ENCODE results near the gene HNRNPCL1. TPM values are rescaled to one million over a fixed set of nuclear protein-coding genes. Genes with fewer than 3 reads are reported as not detected.

HNRNPCL1 gene
- total RNA-seq, 3 donors from 2014 or later = not detected

DNA sequence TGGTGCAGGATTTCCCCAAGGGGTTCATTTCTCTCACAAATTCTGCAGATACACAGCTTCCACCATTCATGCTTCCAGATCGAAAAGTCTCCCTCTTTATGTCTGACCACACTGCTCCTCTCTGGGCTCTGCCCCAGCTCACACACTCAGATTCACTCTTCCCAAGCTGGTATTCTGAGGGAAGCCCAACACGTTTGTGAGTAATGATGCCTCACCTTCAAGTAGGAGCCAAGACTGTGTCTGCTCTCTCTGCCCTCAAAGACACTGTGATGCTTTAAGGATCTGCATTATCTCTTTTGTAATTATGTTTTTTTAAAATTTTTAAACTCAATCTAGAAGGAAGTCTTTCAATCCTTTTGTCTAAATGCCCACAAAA, 37.1 kb downstream of the HNRNPCL1 start:
- no peaks in the 10 kb centered on the region for H3K4me1 ChIP-seq
- no peaks in the 10 kb centered on the region for H3K36me3 ChIP-seq
- H3K27ac ChIP-seq = no peak overlapping the region
- intact Hi-C loops (cut with DNase I; ENCODE audit: low total_unique reads) = no loop called here
- DNase-seq (ENCODE audit: low spot score in 2 of 2) = no peak
- TF ChIP-seq POLR2A (IDR thresholded peaks at IDR 0.05) (no peak), POLR2AphosphoS5 (IDR thresholded peaks at IDR 0.05) (no peak)
- TF ChIP-seq, protein P1, sequence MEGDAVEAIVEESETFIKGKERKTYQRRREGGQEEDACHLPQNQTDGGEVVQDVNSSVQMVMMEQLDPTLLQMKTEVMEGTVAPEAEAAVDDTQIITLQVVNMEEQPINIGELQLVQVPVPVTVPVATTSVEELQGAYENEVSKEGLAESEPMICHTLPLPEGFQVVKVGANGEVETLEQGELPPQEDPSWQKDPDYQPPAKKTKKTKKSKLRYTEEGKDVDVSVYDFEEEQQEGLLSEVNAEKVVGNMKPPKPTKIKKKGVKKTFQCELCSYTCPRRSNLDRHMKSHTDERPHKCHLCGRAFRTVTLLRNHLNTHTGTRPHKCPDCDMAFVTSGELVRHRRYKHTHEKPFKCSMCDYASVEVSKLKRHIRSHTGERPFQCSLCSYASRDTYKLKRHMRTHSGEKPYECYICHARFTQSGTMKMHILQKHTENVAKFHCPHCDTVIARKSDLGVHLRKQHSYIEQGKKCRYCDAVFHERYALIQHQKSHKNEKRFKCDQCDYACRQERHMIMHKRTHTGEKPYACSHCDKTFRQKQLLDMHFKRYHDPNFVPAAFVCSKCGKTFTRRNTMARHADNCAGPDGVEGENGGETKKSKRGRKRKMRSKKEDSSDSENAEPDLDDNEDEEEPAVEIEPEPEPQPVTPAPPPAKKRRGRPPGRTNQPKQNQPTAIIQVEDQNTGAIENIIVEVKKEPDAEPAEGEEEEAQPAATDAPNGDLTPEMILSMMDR (IDR thresholded peaks at IDR 0.05) = no peak
- no peaks in the 10 kb centered on the region for H3K27me3 ChIP-seq
- no peak overlapping the region for H3K4me3 ChIP-seq
- no peaks in the 10 kb centered on the region for H3K9me3 ChIP-seq

DNA sequence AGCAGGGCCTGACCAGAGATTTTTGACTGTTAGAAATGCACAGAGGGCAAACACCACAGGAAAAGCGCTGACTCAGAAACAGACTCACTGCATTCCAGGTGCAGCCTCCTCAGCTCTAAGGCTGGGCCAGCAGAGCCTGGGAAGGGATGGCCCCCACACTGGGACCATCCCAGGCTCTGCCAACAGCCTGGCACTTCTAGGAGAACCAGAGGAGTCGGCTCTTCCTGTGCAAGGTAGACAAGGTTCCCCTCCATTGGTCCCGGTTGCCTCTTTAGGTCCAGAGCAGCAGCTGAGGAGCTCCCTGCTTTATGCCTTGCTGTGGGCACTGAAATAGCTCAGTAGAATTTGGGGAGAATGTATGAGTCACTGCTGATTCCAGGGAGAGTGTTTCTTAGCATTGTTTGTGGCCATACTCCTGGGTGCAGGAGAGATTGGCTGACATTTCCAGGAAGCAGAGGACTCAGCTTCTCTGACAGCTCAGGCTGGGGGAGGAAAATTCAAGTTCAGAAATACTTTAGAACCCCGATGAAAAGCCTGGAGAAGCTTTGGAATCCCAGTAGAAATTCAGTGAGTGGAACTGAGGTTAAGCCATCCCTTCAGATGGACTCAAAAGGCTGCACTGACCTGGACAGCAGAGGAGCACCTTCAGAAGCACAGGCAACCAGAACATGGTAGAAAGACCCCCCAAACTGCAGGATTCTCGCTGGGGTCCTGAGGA, 37.7 kb downstream of the HNRNPCL1 start:
- DNase-seq (ENCODE audit: low spot score in 2 of 2) = no peak
- Histone ChIP-seq H3K36me3 (no peaks in the 10 kb centered on the region), H3K4me3 (no peak overlapping the region), H3K4me1 (no peaks in the 10 kb centered on the region), H3K27ac (no peak overlapping the region), H3K9me3 (no peaks in the 10 kb centered on the region), H3K27me3 (no peaks in the 10 kb centered on the region)
- no peak for TF ChIP-seq POLR2AphosphoS5 (IDR thresholded peaks at IDR 0.05)
- TF ChIP-seq, protein P1 (IDR thresholded peaks at IDR 0.05) = no peak
- TF ChIP-seq POLR2A (IDR thresholded peaks at IDR 0.05) = no peak
- intact Hi-C loops (cut with DNase I; ENCODE audit: low total_unique reads) = no loop called here

DNA sequence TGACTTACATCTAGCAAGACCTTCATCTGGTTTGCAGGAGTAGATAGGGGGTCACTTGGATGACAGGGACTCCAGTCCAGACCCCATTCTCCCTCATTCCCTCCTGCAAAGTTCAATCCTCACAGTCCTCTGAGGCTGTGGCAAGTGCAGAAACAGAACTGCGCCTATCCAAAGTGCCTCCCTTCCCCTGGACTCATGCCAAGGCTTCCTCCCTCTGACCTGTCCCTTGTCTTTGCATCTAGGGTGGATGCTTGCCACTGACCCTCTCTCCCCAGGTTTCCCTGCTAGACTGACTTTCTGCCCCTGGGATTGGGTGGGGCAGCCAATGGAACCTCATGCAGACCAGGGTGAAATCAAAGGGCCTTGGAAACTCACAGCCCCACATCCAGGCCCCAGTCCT, 38.6 kb downstream of the HNRNPCL1 start:
- Histone ChIP-seq H3K9me3 (peaks cover 0 to 7% of the 10 kb centered on the region in 2 donors), H3K4me3 (no peak overlapping the region)
- intact Hi-C loops (cut with DNase I; ENCODE audit: low total_unique reads) = no loop called here

DNA sequence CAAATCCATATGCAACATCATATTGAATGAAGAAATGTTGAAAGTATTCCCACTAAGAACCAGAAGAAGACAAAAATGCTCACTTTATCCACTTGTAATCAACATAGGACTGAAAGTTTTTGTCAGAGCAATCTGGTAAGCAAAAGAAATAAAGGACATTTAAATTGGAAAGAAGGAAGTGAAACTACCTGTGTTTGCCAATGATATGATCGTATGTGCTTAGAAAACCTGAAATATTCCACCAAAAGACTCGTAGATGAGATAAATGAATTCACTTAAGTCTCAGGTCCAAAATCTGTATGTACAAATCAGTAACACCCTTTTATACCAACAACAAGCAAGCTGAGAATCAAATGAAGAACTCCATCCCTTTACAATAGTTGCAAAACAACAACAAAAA, 48.8 kb downstream of the HNRNPCL1 start:
- intact Hi-C loops (cut with DNase I; ENCODE audit: low total_unique reads) = no loop called here

More for the DNA sequence above, 38.6 kb downstream of the HNRNPCL1 start:
- no peaks in the 10 kb centered on the region for H3K4me1 ChIP-seq
- TF ChIP-seq, protein P1 (IDR thresholded peaks at IDR 0.05) = no peak
- TF ChIP-seq POLR2A (IDR thresholded peaks at IDR 0.05) (no peak), POLR2AphosphoS5 (IDR thresholded peaks at IDR 0.05) (no peak)
- H3K36me3 ChIP-seq = no peaks in the 10 kb centered on the region
- no peak for DNase-seq (ENCODE audit: low spot score in 2 of 2)
- no peaks in the 10 kb centered on the region for H3K27me3 ChIP-seq
- H3K27ac ChIP-seq = no peak overlapping the region

DNA sequence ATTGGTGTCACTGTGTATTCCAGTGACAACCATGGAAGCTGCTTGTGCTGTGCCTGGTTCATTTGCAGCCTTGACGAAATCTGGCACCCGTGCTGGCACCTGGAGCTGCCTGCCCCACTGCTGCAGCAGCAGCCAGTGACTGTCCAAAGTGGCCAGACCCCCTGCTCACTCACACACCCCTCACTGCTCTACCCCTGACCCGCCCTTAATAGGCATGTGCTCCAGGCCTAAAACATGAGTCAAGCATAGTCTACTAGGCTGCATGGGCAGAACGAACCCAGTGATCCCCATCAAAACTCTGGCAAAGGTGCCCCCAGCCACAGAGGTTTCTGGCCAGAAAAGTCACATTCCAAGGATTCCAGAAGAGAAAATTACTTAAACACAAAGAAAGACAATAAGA, 49.6 kb downstream of the HNRNPCL1 start:
- Histone ChIP-seq H3K4me1 (no peaks in the 10 kb centered on the region), H3K9me3 (no peaks in the 10 kb centered on the region), H3K27me3 (no peaks in the 10 kb centered on the region), H3K27ac (no peak overlapping the region), H3K4me3 (no peak overlapping the region), H3K36me3 (no peaks in the 10 kb centered on the region)
- TF ChIP-seq POLR2A (IDR thresholded peaks at IDR 0.05) (no peak), POLR2AphosphoS5 (IDR thresholded peaks at IDR 0.05) (no peak)
- TF ChIP-seq, protein P1 (IDR thresholded peaks at IDR 0.05) = no peak
- intact Hi-C loops (cut with DNase I; ENCODE audit: low total_unique reads) = no loop called here
- no peak for DNase-seq (ENCODE audit: low spot score in 2 of 2)

More for the DNA sequence above, 48.8 kb downstream of the HNRNPCL1 start:
- Histone ChIP-seq H3K27ac (no peak overlapping the region), H3K4me1 (no peaks in the 10 kb centered on the region), H3K4me3 (no peak overlapping the region), H3K9me3 (peaks cover 0 to 5% of the 10 kb centered on the region in 2 donors), H3K36me3 (no peaks in the 10 kb centered on the region), H3K27me3 (no peaks in the 10 kb centered on the region)
- no peak for DNase-seq (ENCODE audit: low spot score in 2 of 2)
- no peak for TF ChIP-seq POLR2AphosphoS5 (IDR thresholded peaks at IDR 0.05)
- TF ChIP-seq, protein P1 (IDR thresholded peaks at IDR 0.05) = no peak
- TF ChIP-seq POLR2A (IDR thresholded peaks at IDR 0.05) = no peak

Other genes with a start within 250 kb of the HNRNPCL1 start
- 100 to 1,000 TPM; 109 to 151 (median 117) TPM for gene DHRS3, start 230.5 kb downstream of the HNRNPCL1 start, total RNA-seq
- gene AADACL4, start 204.6 kb downstream of the HNRNPCL1 start, total RNA-seq = not detected
- under 1 TPM in 1 of 3 donors, not detected in 2; under 0.01 TPM for gene AADACL3, start 132.6 kb downstream of the HNRNPCL1 start, total RNA-seq
- not detected for gene CFAP107, start 102.5 kb downstream of the HNRNPCL1 start, total RNA-seq
- not detected for gene PRAMEF12, start 75.0 kb downstream of the HNRNPCL1 start, total RNA-seq
- gene PRAMEF1, start 57.3 kb downstream of the HNRNPCL1 start, total RNA-seq = not detected
- gene PRAMEF11, start 17.3 kb downstream of the HNRNPCL1 start, total RNA-seq = not detected
- gene PRAMEF2, start 8.4 kb upstream of the HNRNPCL1 start, total RNA-seq = not detected
- gene PRAMEF4, start 37.5 kb upstream of the HNRNPCL1 start, total RNA-seq = not detected
- gene PRAMEF10, start 49.5 kb upstream of the HNRNPCL1 start, total RNA-seq = not detected
- gene PRAMEF7, start 67.9 kb upstream of the HNRNPCL1 start, total RNA-seq = not detected
- not detected for gene PRAMEF6, start 98.9 kb upstream of the HNRNPCL1 start, total RNA-seq
- gene PRAMEF27, start 207.9 kb upstream of the HNRNPCL1 start, total RNA-seq = not detected
- not detected for gene HNRNPCL3, start 212.0 kb upstream of the HNRNPCL1 start, total RNA-seq
- gene PRAMEF25, start 222.1 kb upstream of the HNRNPCL1 start, total RNA-seq = not detected